Activated CD8-positive, alpha-beta T cell treated with anti-CD3 and anti-CD28 coated beads for 36 hours (primary cell): ENCODE results near the gene TF. TPM values are rescaled to one million over a fixed set of nuclear protein-coding genes. Genes with fewer than 3 reads are reported as not detected.
"Not testable (repeated sequence)": the region's sequence is repeated elsewhere in the genome, so short reads cannot be mapped to it uniquely, and the experiment has no call there.

Experiments
- ATAC-seq: fragments of 200-7000 bp; cut with Tn5 transposase; one replicate; pipeline ENCODE4 v1.10.0; 2021; ENCODE audit warnings: mild to moderate bottlenecking, moderate library complexity
- CTCF ChIA-PET: fragments of 350-600 bp; sonication (Branson Sonifier 250); formaldehyde crosslinking; loops from one replicate; lab custom pipeline; 2021; ENCODE audit warnings: antibody characterized with exemption; lab: Charles Lee
- POLR2A ChIA-PET: fragments of 350-600 bp; sonication (Branson Sonifier 250); formaldehyde crosslinking; loops from one replicate; lab custom pipeline; 2021; ENCODE audit warnings: antibody characterized with exemption; lab: Charles Lee
- DNase-seq: peaks from one replicate; pipeline ENCODE4 v3.0.0-alpha.2; 2020
- H3K27ac Mint-ChIP-seq: one replicate; pipeline ENCODE4 v1.8.0; 2021; ENCODE audit warnings: mild to moderate bottlenecking, mixed read lengths
- H3K27me3 Mint-ChIP-seq: one replicate; pipeline ENCODE4 v1.8.0; 2021; ENCODE audit warnings: mixed read lengths
- H3K36me3 Mint-ChIP-seq: one replicate; pipeline ENCODE4 v1.8.0; 2021; ENCODE audit warnings: low read depth, mixed read lengths
- H3K4me1 Mint-ChIP-seq: one replicate; pipeline ENCODE4 v1.8.0; 2021; ENCODE audit warnings: low read depth, mixed read lengths
- H3K4me3 Mint-ChIP-seq: one replicate; pipeline ENCODE4 v1.8.0; 2021; ENCODE audit warnings: mild to moderate bottlenecking, moderate library complexity, mixed read lengths
- H3K9me3 Mint-ChIP-seq: one replicate; pipeline ENCODE4 v1.8.0; 2021; ENCODE audit warnings: mixed read lengths
- CTCF ChIP-seq: fragments of 200-600 bp; IDR thresholded peaks from one replicate; pipeline ENCODE4 v1.8.0; 2022; ENCODE audit warnings: antibody characterized with exemption, mild to moderate bottlenecking
- intact Hi-C: fragments of 100-400 bp; cut with micrococcal nuclease; formaldehyde crosslinking; loops from one replicate; pipeline ENCODE4 v1.10.0; 2022
- total RNA-seq, 2 experiments: library from RNA; stranded (reverse); gene quantifications; one replicate each; pipeline ENCODE4 v1.2.3, GENCODE V29; 2021

TF gene
- total RNA-seq, 2 experiments from 2014 or later = 0.02 to 0.34 TPM

GRCh38 chr3:133775309-133775708 is 29.1 kb downstream of the TF start:
- H3K27me3 Mint-ChIP-seq = peaks cover 25% of the 10 kb centered on the region
- DNase-seq (no peak), ATAC-seq (no peak)
- no peak for TF ChIP-seq CTCF
- no peaks in the 10 kb centered on the region for H3K36me3 Mint-ChIP-seq
- POLR2A ChIA-PET = interaction anchor here (0.6 kb wide), 1 partner anchor 20 kb away, joined by 3 read pairs; no protein-coding TSS in a partner anchor
- H3K9me3 Mint-ChIP-seq = no peaks in the 10 kb centered on the region
- no peaks in the 10 kb centered on the region for H3K4me1 Mint-ChIP-seq
- no peak overlapping the region for H3K4me3 Mint-ChIP-seq
- CTCF ChIA-PET = no interaction called here
- no peak overlapping the region for H3K27ac Mint-ChIP-seq
- intact Hi-C loops = no loop called here

- no peak for ATAC-seq
- no peaks in the 10 kb centered on the region for H3K36me3 Mint-ChIP-seq
- intact Hi-C loops = no loop called here
- no peak overlapping the region for H3K27ac Mint-ChIP-seq
- H3K4me1 Mint-ChIP-seq = no peaks in the 10 kb centered on the region
- no peak for TF ChIP-seq CTCF
- H3K4me3 Mint-ChIP-seq = no peak overlapping the region
- no peaks in the 10 kb centered on the region for H3K9me3 Mint-ChIP-seq
- CTCF ChIA-PET = no interaction called here
- POLR2A ChIA-PET = interaction anchor here (0.6 kb wide), 1 partner anchor 20 kb away, joined by 3 read pairs; no protein-coding TSS in a partner anchor
- H3K27me3 Mint-ChIP-seq = peaks cover 25% of the 10 kb centered on the region
- no peak for DNase-seq
Observed at GRCh38 chr3:133775835-133776234, 29.6 kb downstream of the TF start.

- CTCF ChIA-PET = no interaction called here
- no peak overlapping the region for H3K27ac Mint-ChIP-seq
Observed at GRCh38 chr3:133776794-133777438, 30.7 kb downstream of the TF start.

DNA sequence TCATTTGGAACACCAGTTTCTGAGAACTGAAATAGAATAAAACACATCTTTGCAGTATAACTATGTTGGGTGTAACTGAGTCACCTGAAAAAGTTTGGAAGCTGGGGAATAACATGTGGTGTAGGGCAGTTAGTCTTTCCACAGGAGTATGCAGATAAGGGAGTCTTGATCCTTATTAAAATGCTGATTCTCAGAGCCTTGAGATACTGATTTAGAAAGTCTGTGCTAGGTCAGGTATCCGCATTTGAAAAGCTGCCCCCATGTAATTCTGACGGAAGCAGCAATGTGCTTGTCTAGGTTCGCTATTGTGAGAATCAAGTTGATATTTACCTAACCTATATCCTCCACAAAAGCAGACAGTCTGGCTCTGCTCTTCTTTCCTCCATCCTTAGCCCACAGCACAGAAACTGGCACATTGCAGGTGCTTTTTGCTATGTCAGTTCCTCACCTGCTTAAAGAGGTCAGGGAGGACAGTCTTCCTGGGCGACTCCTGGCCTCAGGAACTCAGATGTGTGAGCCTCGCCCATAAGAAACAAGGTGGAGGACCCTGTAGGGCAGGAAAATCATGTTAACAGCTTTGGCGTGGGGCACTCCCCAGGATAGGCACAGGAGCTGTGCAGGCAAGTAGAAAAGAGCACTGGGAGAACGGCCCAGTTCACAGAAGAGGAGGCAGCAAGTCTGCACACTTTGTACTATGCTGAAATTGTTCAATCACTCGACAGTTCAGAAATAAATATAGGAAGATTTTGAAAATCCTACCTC is 31.8 kb downstream of the TF start:
- intact Hi-C loops = no loop called here
- Mint-ChIP-seq H3K9me3 (no peaks in the 10 kb centered on the region), H3K4me3 (no peak overlapping the region), H3K27ac (no peak overlapping the region), H3K4me1 (no peaks in the 10 kb centered on the region), H3K27me3 (peaks cover 22% of the 10 kb centered on the region), H3K36me3 (no peaks in the 10 kb centered on the region)
- ChIA-PET POLR2A (no interaction called here), CTCF (no interaction called here)
- TF ChIP-seq CTCF = no peak
- no peak for DNase-seq
- no peak for ATAC-seq

More at GRCh38 chr3:133776794-133777438, 30.7 kb downstream of the TF start:
- DNase-seq (no peak), ATAC-seq (no peak)
- H3K9me3 Mint-ChIP-seq = no peaks in the 10 kb centered on the region
- POLR2A ChIA-PET = no interaction called here
- H3K36me3 Mint-ChIP-seq = no peaks in the 10 kb centered on the region
- no peak overlapping the region for H3K4me3 Mint-ChIP-seq
- no peaks in the 10 kb centered on the region for H3K4me1 Mint-ChIP-seq
- TF ChIP-seq CTCF = no peak
- peaks cover 23% of the 10 kb centered on the region for H3K27me3 Mint-ChIP-seq
- intact Hi-C loops = no loop called here

DNA sequence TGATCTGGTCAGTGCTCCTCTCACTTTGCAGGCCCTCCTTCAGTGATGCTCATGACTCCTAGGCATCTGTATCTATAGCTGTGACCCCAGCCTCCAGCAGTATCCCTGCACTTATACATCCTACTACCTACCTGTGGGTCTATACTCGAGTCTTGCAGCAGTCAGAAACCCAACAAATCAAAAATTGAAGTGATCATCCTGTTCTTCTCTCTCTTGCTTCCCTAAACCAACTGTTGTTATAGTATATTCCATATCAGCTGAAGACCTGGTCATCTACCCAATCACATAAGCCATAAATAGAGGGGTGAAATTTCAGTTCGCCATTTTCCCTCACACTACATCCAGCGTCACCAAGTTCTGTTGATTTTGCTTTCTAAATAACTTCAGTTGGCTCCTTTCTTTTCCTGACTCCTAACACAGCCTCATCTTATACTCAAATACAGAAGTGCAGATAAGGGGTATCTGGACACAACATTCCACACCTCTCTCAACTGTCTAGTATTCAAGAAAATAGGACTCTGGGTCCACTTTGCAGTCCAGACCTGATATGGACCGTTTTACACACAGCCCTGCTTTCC is 33.5 kb downstream of the TF start:
- TF ChIP-seq CTCF = no peak
- Mint-ChIP-seq H3K36me3 (no peaks in the 10 kb centered on the region), H3K9me3 (no peaks in the 10 kb centered on the region), H3K27me3 (peaks cover 26% of the 10 kb centered on the region), H3K27ac (no peak overlapping the region), H3K4me1 (no peaks in the 10 kb centered on the region), H3K4me3 (no peak overlapping the region)
- DNase-seq (no peak), ATAC-seq (no peak)
- POLR2A ChIA-PET = no interaction called here
- intact Hi-C loops = no loop called here
- CTCF ChIA-PET = no interaction called here

DNA sequence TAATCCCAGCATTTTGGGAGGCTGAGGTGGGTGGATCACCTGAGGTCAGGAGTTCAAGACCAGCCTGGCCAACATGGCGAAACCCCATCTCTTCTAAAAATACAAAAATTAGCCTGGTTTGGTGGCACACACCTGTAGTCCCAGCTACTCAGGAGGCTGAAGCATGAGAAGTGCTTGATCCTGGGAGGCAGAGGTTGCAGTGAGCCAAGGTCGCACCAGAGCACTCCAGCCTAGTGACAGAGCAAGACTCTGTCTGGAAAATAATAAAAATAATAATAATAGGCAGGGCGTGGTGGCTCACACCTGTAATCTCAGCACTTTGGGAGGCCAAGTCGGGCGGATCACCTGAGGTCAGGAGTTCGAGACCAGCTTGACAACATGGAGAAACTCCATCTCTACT is 34.6 kb downstream of the TF start:
- H3K4me1 Mint-ChIP-seq, H3K4me3 Mint-ChIP-seq, CTCF ChIA-PET, H3K36me3 Mint-ChIP-seq, H3K9me3 Mint-ChIP-seq, DNase-seq, H3K27ac Mint-ChIP-seq, intact Hi-C loops, ATAC-seq, POLR2A ChIA-PET: not testable (repeated sequence)
- peaks cover 25% of the 10 kb centered on the region for H3K27me3 Mint-ChIP-seq
